ENCODE measurements around the gene FLII.

Gene FLII

GRCh38 chr17:18213666-18214270 is 44.8 kb downstream of the FLII start:
- DNase-seq, result no peak

DNA sequence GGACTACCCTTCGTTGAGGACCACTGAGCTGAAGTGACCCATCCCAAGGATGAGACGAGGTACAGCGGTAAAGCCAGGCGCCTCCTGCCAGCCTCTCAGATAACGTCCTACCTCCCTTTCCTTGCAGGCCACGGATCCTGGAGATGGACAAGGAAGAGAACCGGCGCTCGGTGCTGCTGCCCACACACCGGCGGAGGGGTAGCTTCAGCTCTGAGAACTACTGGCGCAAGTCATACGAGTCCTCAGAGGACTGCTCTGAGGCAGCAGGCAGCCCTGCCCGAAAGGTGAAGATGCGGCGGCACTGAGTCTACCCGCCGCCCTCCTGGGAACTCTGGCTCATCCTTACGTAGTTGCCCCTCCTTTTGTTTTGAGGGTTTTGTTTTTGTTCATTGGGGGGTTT is 50.4 kb downstream of the FLII start:
- DNase-seq, result no peak

- no peak for DNase-seq
These were observed 51.6 kb downstream of the FLII start for GRCh38 chr17:18206962-18207361.

- no peak for DNase-seq
These were observed 52.7 kb downstream of the FLII start for GRCh38 chr17:18205861-18206260.

DNA sequence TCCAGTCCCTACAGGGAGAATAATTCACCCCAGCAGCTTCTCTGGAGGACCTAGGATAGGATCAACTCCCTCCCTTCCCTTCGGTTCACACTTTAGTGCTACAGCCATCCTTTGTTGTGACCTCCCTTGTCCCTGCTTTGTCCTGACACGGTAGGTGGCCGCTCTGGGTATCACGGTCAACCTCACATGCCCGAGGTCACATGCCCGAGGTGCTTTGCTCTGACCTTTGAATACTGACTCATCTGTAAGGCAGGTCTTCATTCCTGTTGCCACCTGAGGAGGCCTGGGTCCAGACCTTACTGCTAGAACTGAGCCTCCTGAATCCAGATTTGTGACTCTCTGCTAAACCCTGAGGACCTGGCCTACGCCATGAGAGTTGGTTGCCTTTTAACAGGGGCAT is 55.2 kb downstream of the FLII start:
- DNase-seq, result no peak

DNA sequence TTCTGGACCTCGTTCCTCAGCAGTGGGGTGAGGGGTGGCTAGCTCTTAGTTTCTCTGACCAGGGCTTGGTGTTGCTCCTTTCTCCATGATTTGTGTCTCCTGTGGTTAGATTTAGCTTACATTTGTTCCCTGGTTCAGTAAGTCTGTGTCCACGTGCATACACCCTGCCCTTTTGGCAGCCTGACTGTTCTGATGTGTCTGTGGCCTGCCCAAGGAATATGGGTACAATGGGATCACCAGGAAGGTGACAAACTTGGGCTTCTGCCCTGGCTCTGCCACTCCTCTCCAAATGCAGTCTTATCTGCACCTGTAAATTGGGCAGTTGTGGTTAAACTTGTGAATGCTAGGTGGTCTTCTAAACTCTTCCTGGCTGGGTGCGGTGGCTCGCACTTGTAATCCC is 57.4 kb downstream of the FLII start:
- no peak for DNase-seq

DNA sequence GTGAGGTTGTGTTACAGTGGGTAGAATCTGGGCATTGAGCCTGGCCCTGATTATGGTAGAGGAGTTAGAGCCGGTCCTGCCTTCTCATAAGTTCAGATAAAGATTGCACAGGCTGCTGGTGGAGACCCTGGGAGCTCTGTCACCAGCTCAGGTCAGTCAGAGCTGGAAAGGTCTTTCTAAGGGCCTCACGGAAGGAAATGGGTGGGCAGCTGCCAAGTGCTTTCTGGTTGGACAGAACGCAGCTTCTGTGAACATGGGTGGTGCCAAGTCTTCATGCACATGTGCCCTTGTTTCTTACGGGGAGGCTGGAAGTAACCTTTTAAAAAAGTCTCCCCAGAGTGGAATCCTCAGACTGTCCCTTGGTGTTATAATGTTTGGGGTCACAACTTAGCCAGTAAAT is 60.0 kb downstream of the FLII start:
- no peak for DNase-seq

DNA sequence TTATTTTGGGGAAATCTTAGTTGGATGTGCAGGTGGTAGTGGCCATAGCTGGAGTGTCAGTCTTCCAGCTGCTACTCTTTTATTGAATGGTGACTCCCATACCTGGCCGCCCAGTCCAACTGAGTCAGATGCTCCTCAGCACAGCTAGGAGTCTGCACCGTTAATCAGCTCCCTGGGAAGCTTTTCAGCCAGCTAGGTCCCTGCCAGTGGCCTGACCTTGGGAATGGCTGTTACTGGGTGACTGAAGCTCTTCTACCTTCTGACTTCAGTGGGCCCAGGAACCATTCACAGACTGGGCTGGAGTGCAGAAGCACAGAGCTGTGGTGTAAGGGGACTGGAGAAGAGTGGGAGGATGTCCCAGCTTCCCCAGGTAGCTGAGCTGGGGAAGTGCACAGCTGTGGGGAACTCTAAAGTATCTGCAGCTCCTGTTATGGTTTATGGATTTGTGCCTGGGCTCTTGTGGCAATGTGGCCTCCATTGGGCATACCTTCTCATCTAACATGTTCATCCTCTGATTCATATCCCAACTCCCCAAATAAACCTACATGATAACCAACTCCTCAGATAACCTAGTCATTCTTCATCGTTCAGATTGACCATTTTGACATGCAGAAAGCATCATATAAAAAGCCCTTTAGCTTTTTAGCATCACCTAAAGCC is 60.9 kb downstream of the FLII start:
- no peak for DNase-seq

- DNase-seq, result no peak
These were observed 63.3 kb downstream of the FLII start for GRCh38 chr17:18195246-18195645.

All from activated T-cell treated with anti-CD3 and anti-CD28 coated beads, Interleukin-2, amount 50 U/mL, for 48 hours (primary cell).